ENCODE data around the gene CACNA1B. TPM values are rescaled to one million over a fixed set of nuclear protein-coding genes. Genes with fewer than 3 reads are reported as not detected.

CACNA1B gene
- total RNA-seq, 1 donor from 2014 or later = 0.13 TPM

- Mint-ChIP-seq H3K9me3 (ENCODE audit: unreplicated experiment) (peaks cover 2% of the 10 kb centered on the region), H3K4me1 (ENCODE audit: unreplicated experiment) (no peaks in the 10 kb centered on the region), H3K36me3 (ENCODE audit: unreplicated experiment) (no peaks in the 10 kb centered on the region)
Measured at GRCh38 chr9:138071731-138072130, 194.1 kb downstream of the CACNA1B start.

GRCh38 chr9:138072161-138072842, 194.7 kb downstream of the CACNA1B start:
- Mint-ChIP-seq H3K4me3 (ENCODE audit: unreplicated experiment) (no peak overlapping the region), H3K27ac (ENCODE audit: unreplicated experiment) (no peak overlapping the region), H3K36me3 (ENCODE audit: unreplicated experiment) (no peaks in the 10 kb centered on the region), H3K27me3 (ENCODE audit: unreplicated experiment) (no peaks in the 10 kb centered on the region), H3K4me1 (ENCODE audit: unreplicated experiment) (no peaks in the 10 kb centered on the region), H3K9me3 (ENCODE audit: unreplicated experiment) (peaks cover 7% of the 10 kb centered on the region)
- no peak for DNase-seq (ENCODE audit: extremely low spot score, unreplicated experiment)
- no peak for TF ChIP-seq CTCF (IDR thresholded peaks at IDR 0.05)

More at GRCh38 chr9:138071731-138072130, 194.1 kb downstream of the CACNA1B start:
- no peak for TF ChIP-seq CTCF (IDR thresholded peaks at IDR 0.05)
- Mint-ChIP-seq H3K4me3 (ENCODE audit: unreplicated experiment) (no peak overlapping the region), H3K27me3 (ENCODE audit: unreplicated experiment) (peaks cover 3% of the 10 kb centered on the region), H3K27ac (ENCODE audit: unreplicated experiment) (no peak overlapping the region)
- DNase-seq (ENCODE audit: extremely low spot score, unreplicated experiment) = peak; percentile 76

- Mint-ChIP-seq H3K4me3 (ENCODE audit: unreplicated experiment) (no peak overlapping the region), H3K27ac (ENCODE audit: unreplicated experiment) (no peak overlapping the region), H3K9me3 (ENCODE audit: unreplicated experiment) (peaks cover 10% of the 10 kb centered on the region), H3K27me3 (ENCODE audit: unreplicated experiment) (no peaks in the 10 kb centered on the region), H3K36me3 (ENCODE audit: unreplicated experiment) (no peaks in the 10 kb centered on the region), H3K4me1 (ENCODE audit: unreplicated experiment) (no peaks in the 10 kb centered on the region)
- peak; percentile 74 for DNase-seq (ENCODE audit: extremely low spot score, unreplicated experiment)
- no peak for TF ChIP-seq CTCF (IDR thresholded peaks at IDR 0.05)
Measured at GRCh38 chr9:138072897-138073296, 195.3 kb downstream of the CACNA1B start.

- Mint-ChIP-seq H3K4me3 (ENCODE audit: unreplicated experiment) (no peak overlapping the region), H3K4me1 (ENCODE audit: unreplicated experiment) (no peaks in the 10 kb centered on the region), H3K27ac (ENCODE audit: unreplicated experiment) (no peak overlapping the region), H3K9me3 (ENCODE audit: unreplicated experiment) (peaks cover 14% of the 10 kb centered on the region), H3K36me3 (ENCODE audit: unreplicated experiment) (peaks cover 3% of the 10 kb centered on the region), H3K27me3 (ENCODE audit: unreplicated experiment) (no peaks in the 10 kb centered on the region)
- peak; percentile 67 for DNase-seq (ENCODE audit: extremely low spot score, unreplicated experiment)
- no peak for TF ChIP-seq CTCF (IDR thresholded peaks at IDR 0.05)
Measured at GRCh38 chr9:138073408-138073807, 195.8 kb downstream of the CACNA1B start.

DNA sequence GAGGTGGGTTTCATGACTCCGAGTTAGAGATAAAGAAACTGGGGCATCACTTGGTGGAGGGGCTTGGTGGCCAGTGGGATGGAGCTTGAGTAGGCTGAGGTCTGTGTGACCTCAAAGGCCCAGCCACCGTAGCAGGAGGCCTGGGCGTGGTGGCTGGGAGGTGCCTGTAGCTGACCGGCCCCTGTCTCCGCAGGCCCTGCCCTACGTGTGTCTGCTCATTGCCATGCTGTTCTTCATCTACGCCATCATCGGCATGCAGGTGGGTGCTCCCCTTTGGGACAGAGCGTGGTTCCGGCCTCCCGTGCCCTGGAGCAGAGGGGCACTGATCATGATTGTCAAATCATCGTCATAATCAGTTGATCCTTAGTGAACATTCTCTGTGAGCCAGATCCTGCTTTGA, 196.2 kb downstream of the CACNA1B start:
- no peak for TF ChIP-seq CTCF (IDR thresholded peaks at IDR 0.05)
- H3K4me3 Mint-ChIP-seq (ENCODE audit: unreplicated experiment) = no peak overlapping the region
- H3K36me3 Mint-ChIP-seq (ENCODE audit: unreplicated experiment) = peaks cover 3% of the 10 kb centered on the region
- peaks cover 18% of the 10 kb centered on the region for H3K9me3 Mint-ChIP-seq (ENCODE audit: unreplicated experiment)
- H3K27ac Mint-ChIP-seq (ENCODE audit: unreplicated experiment) = no peak overlapping the region
- H3K27me3 Mint-ChIP-seq (ENCODE audit: unreplicated experiment) = no peaks in the 10 kb centered on the region
- H3K4me1 Mint-ChIP-seq (ENCODE audit: unreplicated experiment) = no peaks in the 10 kb centered on the region
- DNase-seq (ENCODE audit: extremely low spot score, unreplicated experiment) = peak; percentile 63

All from osteocyte (in vitro differentiated cells).